Measurements from ENCODE around the gene TSC2.

The TSC2 gene

DNA sequence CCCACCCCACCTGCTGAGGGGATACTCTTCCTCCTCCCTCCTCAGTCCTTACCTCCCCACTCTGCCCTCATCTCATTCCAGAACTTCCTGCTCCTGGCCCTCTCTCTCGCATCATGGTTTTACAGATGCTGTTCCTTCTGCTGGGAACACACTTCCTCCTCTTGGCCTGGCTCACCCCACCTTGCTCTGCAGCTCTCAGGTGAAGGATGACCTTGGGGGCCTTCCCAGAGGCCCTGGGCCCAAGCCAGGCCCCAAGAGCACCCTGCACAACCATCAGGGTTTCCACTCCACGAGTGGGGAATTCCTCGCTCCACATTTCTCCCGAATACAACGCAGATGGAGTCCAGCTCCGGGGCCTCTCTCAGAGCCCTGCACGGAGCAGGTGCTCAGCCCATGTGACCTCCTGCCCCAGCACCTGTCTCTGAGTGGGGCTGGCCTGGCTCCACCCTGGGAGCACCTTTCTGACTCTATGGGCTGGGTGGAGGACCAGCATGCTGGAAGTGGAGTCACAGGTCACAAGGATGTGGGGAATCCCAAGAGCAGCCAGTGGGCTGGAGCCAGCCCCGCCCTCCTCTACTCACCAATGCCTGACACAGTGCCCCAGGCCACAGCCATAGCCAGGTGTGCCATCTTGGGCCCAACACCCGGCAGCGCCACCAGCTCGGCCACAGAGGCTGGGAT is 4.7 kb upstream of the TSC2 start:
- DNase-seq (ENCODE audit: low read depth in 2 of 2): no peak

DNA sequence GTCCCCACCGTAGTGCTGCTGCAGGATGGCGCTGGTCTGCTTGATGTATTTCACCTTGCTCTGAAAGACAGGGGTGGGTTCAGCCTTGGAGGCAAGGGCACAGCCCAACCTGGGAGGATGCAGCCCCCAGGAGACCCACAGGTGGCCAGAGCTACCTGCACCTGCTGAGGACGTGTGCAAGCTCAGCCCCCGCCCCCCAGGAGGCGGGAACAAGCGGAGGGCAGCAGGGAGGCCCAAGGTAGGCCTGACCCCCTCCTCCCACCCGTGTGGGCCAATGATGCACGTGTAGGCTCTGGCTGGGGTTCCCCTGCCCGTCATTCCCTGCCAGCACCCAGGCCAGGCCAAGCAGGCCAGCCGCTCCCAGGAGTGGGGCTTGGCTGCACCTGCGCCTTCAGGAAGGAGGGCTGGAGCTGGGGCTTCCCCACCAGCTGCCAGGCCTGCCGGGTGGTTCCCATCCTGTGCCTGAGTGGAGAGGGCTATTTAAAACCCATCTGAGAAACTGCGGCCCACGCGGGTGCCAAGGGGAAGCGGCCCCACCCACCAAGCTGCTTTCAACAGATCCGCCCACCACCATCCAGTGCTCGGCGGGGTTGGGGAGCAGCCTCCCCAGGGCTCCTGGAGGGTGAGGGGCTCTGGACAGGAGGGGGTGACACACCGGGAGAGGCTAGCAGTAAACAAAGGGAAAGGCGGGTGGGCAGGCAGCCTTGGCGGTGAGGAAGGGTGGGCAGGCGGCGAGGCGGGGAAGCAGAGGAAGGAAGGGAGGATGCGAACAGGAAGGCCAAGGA is 3.9 kb upstream of the TSC2 start:
- DNase-seq (ENCODE audit: low read depth in 2 of 2): no peak

- DNase-seq (ENCODE audit: low read depth in 2 of 2): no peak
Measured at GRCh38 chr16:2044541-2044940, 3.2 kb upstream of the TSC2 start.

GRCh38 chr16:2045965-2046892 is 1.6 kb upstream of the TSC2 start:
- DNase-seq (ENCODE audit: low read depth in 2 of 2): no peak

DNA sequence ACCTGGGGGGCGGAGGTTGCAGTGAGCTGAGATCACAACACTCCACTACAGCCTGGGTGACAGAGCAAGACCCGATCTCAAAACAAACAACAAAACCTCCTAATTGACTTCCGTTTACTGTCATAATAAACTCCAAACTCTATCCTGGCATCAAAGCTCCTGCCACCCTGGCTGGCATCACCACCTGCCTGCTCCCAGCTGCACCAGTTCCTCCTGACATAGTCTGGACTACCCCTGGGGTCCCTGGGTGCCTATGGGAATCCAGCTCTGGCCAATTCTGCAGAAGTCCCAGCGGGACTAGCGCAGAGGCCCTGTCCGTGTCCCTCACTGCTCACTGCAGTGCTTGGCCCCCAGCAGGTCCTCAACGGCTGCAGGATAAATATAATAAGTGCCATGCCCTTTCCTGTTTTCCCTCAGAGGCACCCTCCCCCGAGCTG is 874 bp upstream of the TSC2 start:
- DNase-seq (ENCODE audit: low read depth in 2 of 2): no peak

DNA sequence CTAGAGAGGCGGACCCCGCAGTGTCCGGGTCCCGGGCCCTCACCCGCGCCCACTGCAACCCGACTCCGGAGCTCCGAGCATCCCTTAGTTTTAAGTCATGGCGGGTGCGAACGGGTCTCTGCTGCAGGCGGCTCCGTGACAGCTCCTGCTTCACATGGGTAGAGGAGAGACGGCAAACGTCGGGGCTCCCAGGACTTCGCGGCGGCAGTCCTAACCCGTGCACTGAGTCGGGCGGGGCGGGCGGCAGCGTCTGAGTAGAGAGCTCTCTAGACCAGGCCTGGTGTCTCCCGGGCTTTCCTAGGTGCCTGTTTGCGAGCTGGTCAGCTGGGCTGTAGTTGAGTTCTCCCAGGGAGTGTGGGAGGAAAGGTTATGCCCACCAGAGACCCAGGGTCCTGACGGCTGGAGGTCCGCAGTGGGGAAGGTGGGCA is 345 bp downstream of the TSC2 start:
- no peak for DNase-seq (ENCODE audit: low read depth in 2 of 2)

DNA sequence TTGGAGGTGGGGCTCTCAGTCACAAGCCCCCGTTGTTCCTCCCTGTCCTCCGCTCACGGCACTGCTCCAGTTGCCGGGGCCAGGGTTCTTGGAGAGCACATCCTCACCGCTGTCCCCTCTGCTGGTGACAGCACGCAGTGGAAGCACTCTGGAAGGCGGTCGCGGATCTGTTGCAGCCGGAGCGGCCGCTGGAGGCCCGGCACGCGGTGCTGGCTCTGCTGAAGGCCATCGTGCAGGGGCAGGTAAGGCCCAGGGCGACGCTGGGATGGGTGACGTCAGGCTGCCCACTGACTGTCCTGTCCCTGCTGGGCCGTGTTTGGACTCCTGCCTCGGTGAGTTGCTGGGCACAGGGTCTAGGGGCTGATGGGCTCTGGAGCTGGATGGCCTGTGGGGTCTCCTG is 5.4 kb downstream of the TSC2 start:
- no peak for DNase-seq (ENCODE audit: low read depth in 2 of 2)

GRCh38 chr16:2053897-2054296 is 6.1 kb downstream of the TSC2 start:
- no peak for DNase-seq (ENCODE audit: low read depth in 2 of 2)

DNA sequence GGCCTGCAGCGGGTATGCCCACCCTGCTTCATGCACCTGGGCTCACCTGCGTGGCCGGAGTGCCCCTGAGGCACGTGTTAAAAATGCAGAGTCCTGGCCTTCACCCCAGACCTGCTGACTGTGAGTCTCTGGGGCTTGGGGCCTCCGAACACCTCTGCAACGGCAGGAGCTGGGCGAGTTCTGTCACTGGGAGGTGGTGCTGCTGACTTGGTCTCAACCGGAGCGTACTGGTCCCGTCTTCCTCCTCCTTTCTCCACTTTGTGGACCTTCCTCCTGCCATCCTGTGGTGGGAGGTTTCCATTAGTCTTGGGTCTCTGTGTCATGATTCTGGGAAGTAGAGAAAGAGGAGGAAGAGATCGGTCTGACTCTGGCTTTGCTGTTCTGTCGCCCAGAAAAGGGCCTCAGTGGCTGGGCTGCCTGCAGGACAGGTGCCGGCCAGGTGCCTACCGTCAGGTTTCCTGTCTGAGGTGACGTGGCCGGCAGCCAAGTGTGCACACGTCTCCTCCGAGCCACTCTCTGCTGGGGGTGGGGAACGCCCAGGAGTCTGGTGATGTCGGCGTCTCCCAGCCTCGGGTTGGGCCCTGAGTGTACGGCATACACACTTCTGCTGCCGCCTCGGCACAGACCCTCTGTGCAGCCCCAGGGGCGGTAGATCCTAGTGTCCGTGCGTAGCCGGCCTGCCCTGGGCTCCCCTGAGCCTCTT is 6.9 kb downstream of the TSC2 start:
- DNase-seq (ENCODE audit: low read depth in 2 of 2): no peak

- no peak for DNase-seq (ENCODE audit: low read depth in 2 of 2)
Measured at GRCh38 chr16:2056077-2056476, 8.3 kb downstream of the TSC2 start.

DNA sequence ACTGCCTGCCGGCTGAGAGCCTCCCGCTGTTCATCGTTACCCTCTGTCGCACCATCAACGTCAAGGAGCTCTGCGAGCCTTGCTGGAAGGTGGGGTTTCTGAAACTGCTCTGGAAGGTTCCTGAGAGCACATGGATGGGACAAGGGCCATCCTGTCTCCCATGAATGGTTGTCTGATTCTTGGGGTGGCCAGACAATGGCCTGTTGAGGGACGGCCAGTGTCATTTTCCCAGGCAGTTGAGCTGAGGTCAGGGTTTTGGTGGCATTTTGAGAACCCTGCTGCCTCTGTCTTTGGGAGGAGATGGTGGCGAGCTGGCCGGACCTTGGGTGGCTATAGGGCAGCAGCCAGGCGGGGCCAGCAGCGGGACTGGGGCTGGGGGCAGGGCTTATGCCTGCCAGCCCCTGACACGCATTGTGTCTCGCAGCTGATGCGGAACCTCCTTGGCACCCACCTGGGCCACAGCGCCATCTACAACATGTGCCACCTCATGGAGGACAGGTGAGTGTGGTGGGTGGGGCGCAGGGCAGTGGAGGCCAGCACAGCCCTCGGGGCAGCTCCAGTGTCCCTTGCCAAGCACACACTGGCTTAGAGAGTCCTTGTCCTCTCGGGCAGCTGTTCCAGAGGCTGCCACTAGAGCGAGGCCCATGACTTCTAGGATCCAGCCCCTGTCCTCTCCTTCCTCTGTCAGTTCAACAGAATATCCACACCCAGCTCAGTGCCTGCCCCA is 9.1 kb downstream of the TSC2 start:
- DNase-seq (ENCODE audit: low read depth in 2 of 2): no peak

DNA sequence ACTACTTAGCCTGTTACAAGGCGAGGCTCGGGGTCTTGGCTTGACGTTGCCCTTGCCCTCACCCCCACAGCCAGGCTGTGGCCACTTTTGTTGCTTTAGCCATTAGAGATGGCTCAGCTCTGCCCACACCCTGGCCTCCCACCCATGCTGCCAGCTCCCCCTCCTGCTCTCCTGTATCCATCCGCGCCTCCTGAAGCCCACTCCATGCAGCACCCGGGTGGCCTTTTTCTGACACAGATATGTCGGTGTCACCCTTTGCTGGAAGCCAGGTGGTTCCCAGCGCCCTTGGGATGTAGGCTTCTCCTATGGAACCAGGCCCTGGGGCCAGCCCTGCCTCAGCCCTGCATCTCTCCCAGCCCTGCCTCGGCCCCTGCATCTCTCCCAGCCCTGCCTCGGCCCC is 9.7 kb downstream of the TSC2 start:
- DNase-seq (ENCODE audit: low read depth in 2 of 2): no peak

- DNase-seq (ENCODE audit: low read depth in 2 of 2): no peak
Measured at GRCh38 chr16:2058420-2058819, 10.6 kb downstream of the TSC2 start.

DNA sequence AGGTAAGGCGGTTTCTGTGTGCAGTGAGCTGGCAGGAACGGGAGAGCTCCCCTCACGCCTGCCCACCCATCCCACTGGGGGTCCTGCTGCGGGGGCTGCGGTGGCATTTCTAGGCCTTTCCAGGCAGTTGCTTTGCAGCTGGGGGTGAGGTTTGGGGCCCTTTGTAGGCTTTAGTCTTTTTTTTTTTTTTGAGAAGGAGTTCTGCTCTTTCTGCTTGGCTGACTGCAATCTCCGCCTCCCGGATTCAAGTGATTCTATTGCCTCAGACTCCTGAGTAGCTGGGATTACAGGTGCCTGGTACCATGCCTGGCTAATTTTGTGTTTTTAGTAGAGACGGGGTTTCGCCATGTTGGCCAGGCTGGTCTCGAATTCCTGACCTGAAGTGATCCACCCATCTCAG is 11.1 kb downstream of the TSC2 start:
- DNase-seq (ENCODE audit: low read depth in 2 of 2): no peak

- no peak for DNase-seq (ENCODE audit: low read depth in 2 of 2)
Measured at GRCh38 chr16:2060346-2060745, 12.6 kb downstream of the TSC2 start.

DNA sequence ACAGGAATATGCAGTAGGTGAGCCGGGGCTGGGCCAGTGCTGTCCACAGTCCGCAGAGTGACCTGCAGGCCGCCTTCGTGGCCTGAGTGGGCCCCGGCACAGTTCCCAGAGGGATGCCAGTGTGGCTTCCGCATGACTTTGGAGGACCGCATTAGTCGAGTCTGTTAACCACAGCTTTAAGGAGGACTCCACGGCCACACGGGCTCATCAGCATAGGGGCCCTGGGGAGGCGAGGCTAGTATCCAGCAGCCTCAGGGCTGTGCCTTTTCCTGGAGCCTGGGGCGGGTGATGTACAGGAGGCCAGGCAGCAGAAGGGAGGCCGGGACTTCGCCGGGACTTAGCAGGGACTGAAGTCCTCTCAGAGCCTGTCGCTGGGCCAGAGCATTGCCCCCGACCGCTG is 13.2 kb downstream of the TSC2 start:
- no peak for DNase-seq (ENCODE audit: low read depth in 2 of 2)

- no peak for DNase-seq (ENCODE audit: low read depth in 2 of 2)
Measured at GRCh38 chr16:2061526-2061925, 13.7 kb downstream of the TSC2 start.

GRCh38 chr16:2062801-2063200 is 15.0 kb downstream of the TSC2 start:
- DNase-seq (ENCODE audit: low read depth in 2 of 2): no peak

DNA sequence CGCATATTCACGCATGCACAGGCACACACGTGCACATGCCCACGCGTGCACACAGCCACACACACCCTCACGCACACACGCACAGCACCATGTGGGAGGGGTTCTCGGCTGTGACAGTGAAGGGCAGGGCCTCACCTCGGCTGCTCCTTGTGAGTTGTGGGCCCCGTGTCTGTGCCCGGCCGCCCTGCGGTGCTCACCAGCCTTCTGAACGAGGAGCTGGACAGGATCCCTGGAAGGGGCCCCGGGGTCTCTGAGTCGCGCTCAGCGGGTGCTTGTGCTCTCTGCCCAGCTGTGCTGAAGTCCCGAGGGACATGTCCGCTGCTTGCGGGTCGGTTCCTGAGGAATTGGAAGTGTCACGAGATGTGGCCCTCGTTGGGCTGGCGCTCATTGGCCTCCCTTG is 16.1 kb downstream of the TSC2 start:
- DNase-seq (ENCODE audit: low read depth in 2 of 2): no peak

- no peak for DNase-seq (ENCODE audit: low read depth in 2 of 2)
Measured at GRCh38 chr16:2064368-2064945, 16.7 kb downstream of the TSC2 start.

DNA sequence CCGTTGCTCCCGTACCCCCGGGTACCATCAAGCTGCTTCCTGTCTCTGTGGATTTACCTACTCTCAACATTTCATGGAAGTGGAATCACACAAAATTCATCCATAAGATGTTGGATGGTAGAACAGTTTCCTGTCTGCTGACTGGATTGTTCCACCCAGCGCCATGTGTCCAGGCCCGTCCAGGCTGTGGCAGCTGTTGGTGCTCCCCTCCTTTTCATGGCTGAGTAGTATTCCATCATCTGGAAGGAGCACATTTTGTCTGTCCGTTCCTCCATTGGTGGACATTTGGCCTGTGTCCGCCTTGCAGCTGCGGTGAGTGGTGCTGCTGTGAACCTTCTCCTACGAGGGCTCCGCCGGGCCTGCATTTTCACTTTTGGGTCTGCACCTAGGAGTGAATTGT is 18.4 kb downstream of the TSC2 start:
- no peak for DNase-seq (ENCODE audit: low read depth in 2 of 2)
